Renal cortical epithelial cell (primary cell): ENCODE results near the gene POLR2L. TPM values are rescaled to one million over a fixed set of nuclear protein-coding genes. Genes with fewer than 3 reads are reported as not detected.

Source experiments
- DNase-seq: peaks from one replicate; pipeline ENCODE4 v3.0.0-alpha.2; 2011; ENCODE audit warnings: low read depth
- total RNA-seq: library from RNA; depleted of rRNA; stranded (reverse); fragments of >200 nt; gene quantifications from 2 replicates; pipeline ENCODE4 v1.2.3, GENCODE V29; 2014

The POLR2L gene
- 38.0 and 64.1 TPM in 2 replicates for total RNA-seq

- DNase-seq = peak; percentile 50
Measured at GRCh38 chr11:842370-843002, at the start of gene POLR2L, which contains the start of gene TSPAN4. POLR2L (minus strand) TSS chr11:842529; CDS start chr11:842508, 21 bp downstream. TSPAN4 (plus strand) TSS chr11:842852; CDS start chr11:850305, 7,453 bp downstream.

- no peak for DNase-seq
Measured at GRCh38 chr11:890794-891540, 48.6 kb upstream of the POLR2L start.

DNA sequence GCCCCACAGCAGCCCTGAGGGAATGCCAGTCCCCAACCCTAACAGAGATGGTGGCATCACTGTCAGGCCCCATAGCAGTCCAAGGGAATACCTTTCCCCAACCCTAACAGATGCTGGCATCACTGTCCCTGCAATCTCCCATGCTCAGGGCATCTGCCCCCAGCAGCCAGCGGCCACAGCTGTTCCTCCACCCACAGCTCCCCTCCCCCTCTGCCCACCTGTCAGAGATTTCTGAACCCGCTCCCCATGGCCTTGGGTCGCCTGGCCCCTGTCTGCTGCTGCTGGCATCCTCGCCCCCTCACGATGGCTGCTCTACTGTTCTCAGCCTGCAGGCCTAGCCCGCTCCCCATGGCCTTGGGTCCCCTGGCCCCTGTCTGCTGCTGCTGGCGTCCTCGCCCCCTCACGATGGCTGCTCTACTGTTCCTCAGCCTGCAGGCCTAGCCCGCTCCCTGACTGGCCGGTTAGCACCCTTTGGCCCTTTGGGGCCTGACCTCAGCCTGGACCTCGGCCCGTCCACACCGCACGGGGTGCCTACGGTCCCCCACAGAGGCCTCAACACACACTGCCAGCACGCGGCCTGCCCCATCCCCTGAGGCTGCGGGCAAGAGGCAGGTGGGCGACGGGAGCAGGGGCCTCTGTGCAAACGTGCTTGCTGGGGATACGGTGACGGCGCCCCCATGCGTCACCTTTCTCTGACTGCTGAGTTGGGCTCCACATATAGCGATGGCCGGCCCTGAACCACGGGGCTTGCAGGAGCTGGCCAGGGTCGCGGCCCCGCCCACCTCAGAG lies 47.6 kb upstream of the POLR2L start:
- no peak for DNase-seq

DNA sequence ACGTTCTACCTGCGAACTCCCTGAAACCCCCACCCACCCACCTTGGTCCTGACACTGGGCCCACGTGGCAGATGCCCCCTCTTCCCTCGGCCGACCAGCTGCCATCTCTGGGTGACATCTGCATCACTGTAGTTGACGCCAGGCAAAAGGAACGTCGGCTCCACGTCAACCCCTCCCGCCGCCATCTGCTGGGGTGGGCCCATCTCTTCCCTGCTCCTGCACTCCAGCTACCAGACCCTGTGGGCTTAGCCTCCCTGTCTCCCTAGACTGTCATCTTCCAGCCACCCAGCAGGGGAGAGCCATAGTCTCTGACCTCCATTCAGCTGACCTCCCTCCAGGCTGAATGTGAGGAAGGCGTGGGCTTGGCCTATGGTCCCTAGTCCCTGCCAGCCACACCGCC lies 46.9 kb upstream of the POLR2L start:
- no peak for DNase-seq

DNA sequence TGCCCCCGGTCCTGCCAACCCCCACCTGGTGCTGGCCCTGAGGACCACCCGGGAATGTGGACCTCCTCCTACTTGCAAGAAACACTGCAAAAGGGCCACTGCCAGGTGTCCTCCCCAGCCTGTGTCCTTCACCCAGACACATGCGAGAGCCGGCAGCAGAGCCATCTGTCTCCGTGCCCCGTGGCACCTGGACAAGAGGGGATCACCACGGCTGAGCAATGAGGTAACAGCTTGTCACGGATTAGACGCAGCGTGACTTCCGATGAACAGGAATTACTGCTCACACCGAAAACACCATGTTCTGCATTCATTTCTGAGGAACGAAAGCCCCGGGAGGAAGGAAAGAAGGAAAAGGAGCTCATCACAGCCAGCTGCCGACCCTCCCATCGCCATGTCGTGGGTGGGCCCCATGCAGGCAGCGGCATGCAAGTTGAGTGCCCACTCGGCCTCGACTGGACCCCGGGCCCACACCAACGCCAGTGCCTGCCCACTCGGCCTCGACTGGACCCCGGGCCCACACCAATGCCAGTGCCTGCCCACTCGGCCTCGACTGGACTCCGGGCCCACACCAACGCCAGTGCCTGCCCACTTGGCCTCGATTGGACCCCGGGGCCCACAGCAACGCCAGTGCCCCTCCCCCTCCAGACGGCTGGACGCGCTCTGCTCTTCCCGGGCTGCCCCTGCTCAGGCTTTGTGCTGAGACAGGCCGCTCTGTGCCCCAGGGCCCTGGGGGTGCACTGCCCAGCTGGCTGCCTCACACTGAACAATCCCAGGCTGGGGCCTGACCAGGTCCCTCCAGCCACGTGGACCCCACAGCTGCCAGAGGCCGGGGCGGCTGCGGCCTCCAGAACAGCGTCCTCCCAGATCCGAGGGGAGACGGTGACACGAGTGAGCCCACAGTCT lies 46.2 kb upstream of the POLR2L start:
- DNase-seq = no peak

- no peak for DNase-seq
Measured at GRCh38 chr11:887589-887988, 45.3 kb upstream of the POLR2L start.

- no peak for DNase-seq
Measured at GRCh38 chr11:886568-886967, 44.2 kb upstream of the POLR2L start.

- DNase-seq = no peak
Measured at GRCh38 chr11:884578-885070, 42.3 kb upstream of the POLR2L start.

- no peak for DNase-seq
Measured at GRCh38 chr11:883527-883926, 41.2 kb upstream of the POLR2L start.

- no peak for DNase-seq
Measured at GRCh38 chr11:882596-882995, 40.3 kb upstream of the POLR2L start.

- DNase-seq = no peak
Measured at GRCh38 chr11:880447-880846, 38.1 kb upstream of the POLR2L start.

DNA sequence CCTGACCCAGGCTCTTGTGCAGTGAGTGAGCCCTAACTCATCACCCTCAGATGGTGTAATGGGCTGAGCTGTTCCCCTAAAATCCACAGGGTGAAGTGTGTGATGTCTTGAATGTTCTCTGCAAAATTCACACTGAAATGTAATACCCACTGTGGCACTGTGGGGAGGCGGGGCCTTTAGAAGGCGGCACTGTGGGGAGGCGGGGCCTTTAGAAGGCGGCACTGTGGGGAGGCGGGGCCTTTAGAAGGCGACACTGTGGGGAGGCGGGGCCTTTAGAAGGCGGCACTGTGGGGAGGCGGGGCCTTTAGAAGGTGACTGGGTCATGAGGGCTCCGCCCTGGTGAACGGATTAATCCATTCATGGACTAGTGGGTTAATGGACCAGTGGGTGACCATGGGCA lies 35.2 kb upstream of the POLR2L start:
- DNase-seq = no peak

GRCh38 chr11:876545-876944 lies 34.2 kb upstream of the POLR2L start:
- no peak for DNase-seq

- DNase-seq = no peak
Measured at GRCh38 chr11:875769-876301, 33.5 kb upstream of the POLR2L start.

- DNase-seq = no peak
Measured at GRCh38 chr11:875203-875602, 32.9 kb upstream of the POLR2L start.

DNA sequence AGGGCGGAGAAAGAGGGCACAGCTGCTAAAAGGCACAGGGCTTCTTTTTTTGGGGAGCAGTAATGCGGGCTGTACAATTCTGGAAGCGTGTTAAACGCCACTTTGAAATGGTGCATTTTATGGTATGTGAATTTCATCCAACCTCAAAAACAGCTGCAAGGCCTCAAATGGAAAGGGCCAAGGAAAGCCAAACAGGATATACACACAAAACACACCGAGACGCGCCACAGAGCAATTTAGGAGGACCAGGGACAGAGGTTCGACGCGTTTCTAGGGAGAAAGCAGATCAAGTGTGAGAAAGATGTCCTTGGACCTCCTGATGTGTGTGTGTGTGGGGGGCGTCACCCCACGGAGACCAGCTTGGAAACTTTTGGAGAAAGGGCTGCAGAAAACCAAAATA lies 31.4 kb upstream of the POLR2L start:
- DNase-seq = no peak

DNA sequence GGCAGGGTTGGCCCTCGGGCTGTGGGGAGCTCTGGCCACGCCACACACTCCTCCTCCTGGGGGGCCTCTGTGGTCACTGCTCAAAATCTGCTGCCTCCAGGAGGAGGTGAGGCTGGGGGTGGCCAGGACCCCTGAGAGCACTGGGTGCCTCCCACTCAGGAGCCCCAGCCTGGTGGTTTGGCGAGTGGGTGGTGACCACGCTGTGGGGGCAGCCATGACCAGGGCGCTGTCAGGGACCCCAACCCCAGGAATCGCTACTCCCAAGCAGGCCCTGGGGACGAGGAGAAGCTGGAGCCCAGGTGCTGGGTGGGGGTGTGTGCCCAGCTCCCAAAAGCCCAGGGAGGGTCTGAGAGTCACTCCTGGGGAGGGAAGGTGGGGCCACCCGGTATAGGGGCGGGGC lies 30.5 kb upstream of the POLR2L start:
- DNase-seq = no peak

DNA sequence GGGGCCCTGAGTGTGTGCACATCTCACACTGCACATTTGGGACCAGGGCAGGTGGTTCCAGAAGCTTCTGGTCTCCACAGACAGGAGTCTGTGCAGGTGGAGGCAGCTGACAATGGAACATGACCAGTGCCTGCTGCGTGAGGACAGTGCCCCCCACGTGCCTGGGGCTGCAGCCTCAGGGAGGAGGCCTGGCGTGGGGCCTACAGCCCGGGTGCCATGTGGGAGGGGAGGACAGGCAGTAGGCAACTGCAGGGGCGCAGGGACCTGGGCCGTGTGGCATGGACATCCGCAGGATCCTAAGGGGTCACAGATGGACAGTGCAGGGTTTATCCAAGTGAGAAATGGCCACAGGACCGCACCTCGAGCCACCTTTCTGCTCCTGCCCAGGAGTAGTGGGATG lies 29.1 kb upstream of the POLR2L start:
- DNase-seq = no peak

GRCh38 chr11:870418-870817 lies 28.1 kb upstream of the POLR2L start:
- DNase-seq = no peak

DNA sequence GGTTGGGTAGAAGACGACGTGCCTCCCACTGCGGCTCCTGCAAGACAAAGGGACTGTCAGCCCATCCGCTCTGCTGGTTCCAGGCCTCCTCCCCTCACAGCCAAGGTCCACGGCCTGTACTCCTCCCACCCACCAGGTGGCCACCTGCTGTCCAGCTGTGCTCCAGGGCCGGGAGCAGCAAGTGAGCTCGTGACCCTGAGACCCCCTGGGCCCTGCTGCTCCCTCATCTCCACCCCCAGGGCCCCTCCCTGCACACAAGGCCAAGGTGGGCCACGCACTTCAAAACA lies 27.7 kb upstream of the POLR2L start:
- DNase-seq = no peak

DNA sequence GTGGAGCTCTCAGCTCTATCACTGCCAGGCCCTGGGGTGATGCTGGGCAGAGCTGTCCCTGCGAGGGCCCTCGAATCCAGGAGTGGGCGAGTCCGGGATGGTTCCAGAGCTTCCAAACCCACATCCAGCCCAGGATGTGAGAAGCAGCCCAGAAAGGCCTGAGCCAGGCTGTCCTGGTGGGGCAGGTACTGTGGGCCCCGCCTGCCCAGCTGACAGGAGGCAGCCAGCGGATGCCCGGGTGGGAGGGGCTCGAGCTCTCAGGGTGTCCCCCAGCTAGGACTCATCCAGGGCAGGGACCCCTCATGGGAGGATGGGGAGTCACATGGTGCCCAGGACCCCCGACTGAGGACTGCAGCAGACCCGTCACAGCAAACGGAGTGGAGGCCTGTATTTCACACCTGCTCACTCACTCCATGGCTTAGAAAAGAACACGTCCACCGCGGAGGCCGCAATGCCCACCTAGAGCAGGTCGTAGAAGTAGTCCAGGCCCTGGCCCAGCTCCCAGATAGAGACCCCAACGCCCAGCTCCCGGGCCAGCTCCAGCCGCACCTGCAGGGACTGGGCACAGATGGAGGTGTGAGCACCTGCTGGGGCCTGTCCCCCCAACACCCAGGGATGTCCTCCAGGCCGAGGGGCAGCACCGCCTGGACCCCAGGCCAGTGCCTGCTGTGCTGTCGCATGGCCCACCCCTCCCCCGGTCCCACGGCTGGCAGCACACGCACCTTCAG lies 27.2 kb upstream of the POLR2L start:
- no peak for DNase-seq
